Stimulated activated CD4-positive, alpha-beta T cell treated with anti-CD3 and anti-CD28 coated beads, TNF-alpha, amount 100 ng/mL, for 24 hours (primary cell): ENCODE data around the gene MIOX.

Source experiments
- DNase-seq, 3 experiments: peaks; one replicate each; pipeline ENCODE4 v3.0.0-alpha.2; 2020; ENCODE audit warnings: low read depth in 3 of 3

The MIOX gene

DNA sequence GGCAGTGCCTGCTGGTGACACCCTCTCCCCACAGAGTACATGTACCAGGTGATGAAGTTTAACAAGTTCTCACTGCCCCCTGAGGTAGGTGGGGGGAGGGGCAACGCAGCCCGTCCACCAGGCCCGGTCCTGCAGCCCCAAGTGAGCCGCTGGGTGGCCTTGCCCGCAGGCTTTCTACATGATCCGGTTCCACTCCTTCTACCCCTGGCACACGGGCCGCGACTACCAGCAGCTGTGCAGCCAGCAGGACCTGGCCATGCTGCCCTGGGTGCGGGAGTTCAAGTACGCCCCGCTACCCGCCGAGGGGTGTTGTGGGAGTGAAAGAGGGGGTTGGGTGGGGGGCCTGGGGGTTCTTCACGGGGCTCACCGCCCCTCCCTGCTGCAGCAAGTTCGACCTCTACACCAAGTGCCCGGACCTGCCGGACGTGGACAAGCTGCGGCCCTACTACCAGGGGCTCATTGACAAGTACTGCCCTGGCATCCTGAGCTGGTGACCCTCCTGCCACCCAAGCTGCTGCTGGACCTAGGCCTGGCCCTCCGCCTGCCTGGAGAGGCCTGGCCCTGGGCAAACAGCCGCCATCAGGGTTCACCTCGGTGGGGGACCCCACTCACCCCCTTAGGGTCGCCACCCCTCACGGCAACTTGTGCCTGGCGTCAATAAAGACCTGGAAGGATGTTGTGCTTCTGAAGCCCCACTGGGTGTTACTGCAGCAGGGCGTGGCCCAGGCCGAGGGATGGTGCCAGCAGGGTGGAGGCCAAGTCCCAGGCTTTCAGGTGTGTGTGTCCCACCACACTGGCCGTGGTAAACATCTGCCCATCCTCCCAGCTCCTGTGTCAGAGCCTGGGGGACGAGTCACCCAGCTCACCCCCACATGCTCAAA is 2.9 kb downstream of the MIOX start:
- DNase-seq = no peak

DNA sequence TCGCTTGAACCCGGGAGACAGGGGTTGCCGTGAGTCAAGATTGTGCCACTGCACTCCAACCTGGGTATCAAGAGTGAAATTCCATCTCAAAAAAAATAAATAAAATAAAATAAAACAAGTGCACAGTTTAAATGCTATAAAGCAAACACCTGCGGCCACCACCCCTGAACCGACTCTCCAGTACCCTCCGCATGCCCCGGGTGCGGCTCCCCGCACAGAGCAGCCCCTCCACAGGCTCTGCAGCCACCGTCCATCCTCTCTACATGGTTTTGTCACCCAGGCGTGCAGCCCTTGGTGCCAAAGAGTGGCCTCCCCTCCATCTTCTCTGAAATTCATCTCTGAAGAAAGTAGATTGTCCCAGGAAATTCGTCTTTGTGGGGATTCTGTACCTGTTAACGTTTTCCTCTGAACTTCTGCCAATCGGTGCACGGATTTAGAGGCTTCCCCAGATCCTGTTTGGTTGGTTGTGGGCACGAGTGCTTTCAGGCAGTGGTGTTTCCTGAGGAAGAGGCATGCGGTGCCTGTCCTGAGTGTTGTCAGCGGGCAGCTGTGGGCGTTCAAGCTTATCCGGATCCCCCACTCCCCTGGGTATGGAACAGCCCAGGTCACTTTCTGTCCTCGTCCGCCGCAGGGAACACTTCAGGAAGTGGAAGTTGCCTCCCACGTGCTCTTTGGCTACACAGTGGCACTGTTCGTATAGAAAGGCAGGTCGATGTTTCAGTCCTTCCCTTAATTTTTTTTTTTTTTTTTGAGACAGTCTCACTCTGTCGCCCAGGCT is 4.1 kb downstream of the MIOX start:
- peak in 1 of 3 experiments; percentile 31 for DNase-seq

DNA sequence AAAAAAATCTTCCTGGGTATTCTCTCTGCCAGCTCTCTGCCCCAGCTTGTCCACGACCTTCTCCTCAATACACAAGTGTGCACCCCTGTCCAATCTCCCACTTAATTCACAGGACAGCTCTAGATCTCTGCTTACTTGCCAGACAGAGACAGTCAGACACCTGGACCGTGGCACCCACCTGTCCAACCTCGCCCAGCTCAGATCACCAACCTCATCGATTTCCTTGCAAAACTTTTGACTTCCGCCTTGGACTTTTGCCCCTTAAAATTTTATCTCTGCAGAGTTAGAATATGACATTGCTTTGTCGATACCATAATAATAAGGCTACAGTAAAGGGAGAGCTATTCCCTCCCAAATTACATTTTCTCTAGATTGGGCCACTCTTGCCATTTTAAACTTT is 10.4 kb downstream of the MIOX start:
- no peak for DNase-seq

DNA sequence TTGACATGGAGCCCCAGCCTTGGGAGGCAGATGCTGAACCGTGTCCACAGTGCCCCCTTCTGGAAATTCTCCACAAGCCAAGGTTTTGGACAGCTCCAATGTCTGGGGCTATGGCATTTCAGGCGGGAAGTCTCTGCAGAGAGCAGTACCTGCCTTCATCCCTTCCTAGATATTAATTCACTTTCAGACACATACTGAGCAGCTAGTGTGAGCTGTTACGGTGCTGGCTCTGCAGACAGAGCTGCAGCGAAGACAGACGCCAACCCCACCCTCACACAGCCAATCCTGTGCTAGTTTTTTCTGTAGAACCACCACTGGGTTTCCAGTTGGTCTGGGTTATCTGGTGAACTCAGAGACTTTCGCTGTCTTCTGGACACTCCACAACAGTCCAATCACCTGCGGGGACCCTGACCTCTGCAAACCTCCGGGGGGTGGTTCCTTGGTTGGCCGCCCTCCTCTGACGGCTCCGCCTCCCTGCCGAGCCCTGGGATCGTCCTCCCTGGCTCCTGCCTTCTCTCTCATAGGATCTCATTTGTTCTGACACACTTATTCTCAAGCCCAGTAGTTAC is 11.7 kb downstream of the MIOX start:
- peak; percentile 33 to 67 (median 56) for DNase-seq

DNA sequence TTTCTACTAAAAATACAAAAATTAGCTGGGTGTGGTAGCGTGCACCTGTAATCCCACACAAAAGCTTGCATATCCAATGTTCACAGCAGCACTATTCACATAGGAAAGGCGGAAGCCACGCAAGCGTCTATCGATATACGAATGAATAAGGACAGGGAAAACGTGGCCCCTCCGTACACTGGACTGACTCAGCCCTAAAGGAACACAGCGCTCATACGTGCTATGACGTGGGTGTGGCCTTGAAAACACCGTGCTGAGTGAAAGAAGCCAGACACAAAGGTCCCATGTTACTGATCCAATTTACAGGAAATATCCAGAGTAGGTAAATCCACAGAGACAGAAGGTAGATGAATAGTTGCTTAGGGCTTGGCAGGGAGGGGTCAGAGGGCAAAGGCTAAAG is 13.8 kb downstream of the MIOX start:
- DNase-seq = no peak

DNA sequence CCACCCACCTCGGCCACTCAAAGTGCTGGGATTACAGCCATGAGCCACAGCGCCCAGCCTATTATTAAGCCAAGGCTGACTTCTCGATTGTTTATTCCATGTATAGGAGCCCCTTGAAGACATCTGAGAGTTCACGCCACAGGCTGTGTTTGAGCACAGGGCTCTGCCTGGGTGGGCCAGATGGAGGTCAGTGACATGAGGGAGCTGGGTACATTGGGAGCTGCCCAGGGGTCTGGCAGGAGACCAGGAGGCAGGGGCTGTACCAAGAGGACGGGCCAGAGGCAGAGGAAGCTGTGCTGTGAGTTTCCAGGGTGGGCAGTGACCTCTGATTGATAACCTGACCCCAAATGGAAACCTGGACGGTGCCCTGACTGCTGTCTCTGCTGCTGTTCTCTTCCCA is 15.4 kb downstream of the MIOX start:
- DNase-seq = no peak

DNA sequence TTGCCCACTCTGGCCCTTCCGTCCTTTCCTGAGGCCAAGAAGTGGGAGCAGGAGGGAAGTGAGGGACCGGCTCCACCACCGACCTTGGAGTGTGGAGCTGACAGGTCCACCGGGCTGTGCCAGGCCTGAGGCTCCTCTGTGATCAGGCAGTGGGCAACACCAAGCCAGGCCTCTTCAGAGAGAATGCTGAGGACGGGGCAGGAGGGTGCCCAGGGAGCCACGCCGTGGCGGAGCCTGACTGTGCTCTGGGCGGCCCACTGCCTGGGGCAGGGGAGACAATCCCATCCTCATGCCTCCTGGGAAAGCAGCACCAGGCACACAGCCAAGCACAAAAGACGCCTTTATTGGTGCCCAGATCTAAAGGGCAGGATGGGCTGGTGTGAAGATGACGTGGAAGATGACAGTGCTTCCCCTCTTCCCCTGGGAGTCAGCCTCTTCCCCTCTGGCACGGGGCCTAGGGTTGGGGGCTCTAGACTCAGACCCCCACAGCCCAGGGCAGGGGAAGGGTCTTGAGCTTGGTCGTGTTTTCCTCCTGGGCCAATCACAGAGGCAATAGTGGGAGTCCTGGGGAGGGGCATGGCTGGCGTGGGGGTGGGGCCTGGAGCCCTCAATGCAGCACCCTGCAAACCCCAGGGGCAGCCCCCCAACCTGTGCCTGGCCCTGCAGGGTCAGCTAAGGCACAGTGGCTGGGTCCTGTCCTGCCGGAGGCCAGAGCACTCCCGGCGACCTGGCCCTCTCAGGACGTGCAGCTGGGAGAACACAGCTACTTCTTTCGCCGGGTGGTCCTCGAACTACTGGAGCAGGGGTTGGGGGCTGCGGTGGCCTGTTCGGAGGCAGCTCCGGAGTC is 16.2 kb downstream of the MIOX start:
- no peak for DNase-seq

DNA sequence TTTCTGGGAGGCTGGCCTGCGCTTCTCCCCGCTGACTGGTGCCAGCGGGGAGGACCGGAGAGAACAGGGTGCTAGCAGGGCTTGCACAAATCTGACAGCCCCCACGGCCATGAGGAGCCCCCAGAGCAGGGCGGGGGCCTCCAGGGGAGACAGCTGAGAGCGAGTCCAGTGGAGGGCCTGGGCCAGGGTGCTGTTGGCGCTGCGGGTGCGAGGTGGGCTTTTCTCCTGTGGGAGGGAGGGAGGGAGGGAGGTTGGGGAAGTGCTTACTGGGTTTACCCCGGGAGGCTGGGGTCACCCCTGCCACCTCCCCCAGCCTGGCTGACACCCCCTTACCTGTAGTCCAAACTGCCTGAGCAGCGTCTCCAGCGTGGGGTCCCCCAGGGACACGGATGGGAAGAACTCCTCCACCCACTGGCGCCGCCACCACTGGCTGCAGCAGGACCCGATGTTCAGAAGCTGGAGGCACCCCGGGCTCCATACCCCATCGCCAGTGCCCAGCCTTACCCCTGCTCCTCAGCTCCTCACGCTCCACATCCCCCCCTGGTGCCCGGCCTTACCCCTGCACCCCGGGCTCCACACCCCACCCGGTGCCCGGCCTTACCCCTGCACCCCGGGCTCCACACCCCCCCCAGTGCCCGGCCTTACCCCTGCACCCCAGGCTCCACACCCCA is 17.0 kb downstream of the MIOX start:
- no peak for DNase-seq

DNA sequence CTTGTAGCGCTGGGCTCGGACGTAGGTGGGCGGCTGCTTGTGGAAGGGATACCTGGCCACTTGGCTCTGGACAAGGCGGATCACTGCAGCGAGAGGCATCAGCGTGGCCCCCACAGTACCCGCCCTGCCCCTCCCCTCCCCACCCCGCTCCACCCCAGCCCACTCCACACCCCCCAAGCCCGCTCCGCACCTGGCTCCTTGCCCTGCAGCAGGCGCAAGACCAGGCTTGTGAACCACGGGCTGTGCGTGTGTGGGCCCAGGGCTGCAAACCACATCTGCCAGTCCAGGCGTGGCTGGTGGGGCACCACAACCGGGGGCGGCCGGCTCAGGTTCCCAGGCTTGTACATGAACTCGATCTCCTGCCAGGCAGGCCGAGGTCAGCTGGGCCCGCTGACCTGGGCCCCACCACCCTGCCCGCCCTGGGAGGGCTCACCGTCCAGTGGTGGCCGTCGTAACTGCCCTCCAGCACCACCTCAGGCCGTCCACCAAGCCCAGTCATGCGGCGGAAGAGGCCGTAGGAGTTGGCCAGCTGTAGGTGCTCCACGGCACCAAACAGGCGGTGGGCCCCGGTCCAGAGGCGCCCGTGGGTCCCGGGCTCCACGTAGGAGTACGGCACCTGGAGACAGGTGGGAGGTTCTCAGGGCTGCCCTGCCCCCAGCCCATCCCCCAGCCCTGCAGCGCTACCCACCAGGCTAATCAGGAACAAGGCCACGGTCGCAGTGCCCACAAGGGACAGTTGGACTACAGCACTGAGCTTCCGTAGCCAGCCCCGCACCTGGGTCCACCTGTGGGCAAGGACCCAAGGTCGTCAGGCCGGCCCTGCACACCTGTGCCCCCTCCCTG is 17.9 kb downstream of the MIOX start:
- no peak for DNase-seq

DNA sequence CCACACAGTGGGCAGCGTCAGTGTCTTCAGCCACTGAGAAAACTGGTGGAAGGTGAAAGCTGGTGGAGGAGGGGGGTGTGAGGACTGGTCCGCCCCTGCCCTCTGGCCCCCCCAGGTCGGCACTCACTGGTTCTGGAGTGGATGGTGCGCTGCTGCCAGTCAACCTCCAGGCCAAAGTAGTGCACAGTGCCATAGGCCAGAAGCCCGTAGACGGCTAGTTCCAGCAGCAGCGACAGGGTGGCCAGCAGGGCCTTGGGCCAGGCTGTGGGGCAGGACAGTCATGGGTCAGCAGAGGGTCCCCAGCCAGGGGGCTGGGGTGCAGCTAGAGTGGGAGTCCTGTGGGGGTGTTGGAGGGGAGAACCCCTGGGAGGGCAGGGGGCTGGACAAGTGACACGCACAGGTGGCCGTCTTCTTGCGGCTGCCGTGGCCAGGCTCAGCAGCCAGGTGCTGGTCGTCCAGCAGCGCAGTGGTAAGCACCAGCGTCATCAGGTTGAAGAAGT is 18.7 kb downstream of the MIOX start:
- no peak for DNase-seq

DNA sequence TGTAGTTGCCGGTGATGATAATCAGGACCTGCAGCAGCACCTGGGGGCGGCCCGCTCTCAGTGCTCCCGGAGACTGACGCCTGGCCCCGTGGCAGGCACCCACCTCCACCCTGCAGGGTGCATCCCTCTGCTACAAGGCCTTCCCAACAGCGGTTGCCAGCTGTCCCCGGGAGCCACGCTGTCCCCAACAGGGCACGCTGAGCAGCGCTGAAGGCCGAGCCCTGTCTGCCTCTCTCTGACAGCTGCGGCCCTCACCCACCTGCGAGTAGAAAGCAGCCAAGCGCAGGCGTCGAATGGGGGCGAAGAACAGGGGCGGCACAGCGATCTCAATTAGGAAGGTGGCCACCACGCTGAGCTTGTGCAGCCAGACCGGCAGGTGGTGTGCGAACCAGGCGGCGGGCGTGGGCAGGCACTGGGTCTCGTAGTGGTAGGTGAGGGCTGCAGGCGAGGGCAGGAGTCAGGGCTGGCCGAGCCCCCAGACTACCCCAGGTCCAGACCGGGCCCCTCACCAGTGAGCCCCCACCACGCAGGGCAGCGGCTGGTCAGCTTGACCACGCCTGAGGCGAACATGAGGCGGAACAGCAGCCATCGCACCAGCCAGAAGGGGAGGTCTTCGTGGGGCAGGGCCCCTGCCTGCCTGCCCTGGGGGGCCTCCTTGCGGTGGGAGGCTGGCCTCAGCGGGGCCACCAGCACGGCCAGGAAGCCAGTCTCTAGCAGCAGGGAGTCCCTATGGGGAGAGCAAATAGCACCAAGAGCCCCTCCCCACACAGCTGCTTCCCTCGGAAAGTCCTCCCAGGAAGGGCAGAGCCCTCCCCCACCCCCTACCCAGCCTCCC is 19.3 kb downstream of the MIOX start:
- DNase-seq = no peak

DNA sequence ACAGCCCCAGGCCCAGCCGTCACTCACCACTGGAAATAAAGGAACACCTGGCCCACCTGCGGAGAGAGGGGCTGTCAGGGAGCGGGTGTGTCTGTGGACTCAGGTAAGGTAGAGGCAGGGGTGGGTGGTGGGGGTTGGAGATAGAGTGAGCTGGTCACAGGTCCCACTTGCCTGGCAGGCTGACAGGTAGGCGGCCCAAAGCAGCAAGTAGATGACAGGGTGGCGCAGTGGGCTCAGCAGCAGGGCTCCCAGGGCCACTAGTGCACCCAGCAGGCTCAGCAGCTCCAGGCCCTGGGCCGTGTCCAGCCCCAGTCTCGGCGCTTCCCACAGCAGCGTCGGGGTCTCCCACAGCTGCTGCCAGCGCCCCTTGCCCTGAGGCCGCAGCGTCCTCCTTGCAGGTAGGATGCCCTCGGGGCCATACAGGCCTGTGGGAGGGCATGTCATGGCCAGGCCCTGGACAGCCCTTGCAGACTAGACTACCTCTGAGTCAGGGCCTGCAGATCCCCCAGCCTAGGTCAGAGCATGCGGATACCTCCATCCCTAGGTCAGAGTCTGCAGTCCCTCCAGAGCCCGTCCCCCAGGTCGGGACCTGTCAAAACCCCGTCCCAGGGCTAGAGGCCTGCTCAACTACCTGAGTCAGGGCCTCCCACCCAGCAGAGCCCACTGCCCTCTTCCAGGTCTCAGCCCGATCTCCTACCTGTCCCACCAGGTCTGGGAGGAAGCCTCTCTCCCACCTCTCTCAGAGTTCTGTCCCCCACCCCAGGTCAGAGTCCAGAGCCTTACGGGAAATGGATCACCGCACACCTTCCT is 20.2 kb downstream of the MIOX start:
- DNase-seq = no peak

DNA sequence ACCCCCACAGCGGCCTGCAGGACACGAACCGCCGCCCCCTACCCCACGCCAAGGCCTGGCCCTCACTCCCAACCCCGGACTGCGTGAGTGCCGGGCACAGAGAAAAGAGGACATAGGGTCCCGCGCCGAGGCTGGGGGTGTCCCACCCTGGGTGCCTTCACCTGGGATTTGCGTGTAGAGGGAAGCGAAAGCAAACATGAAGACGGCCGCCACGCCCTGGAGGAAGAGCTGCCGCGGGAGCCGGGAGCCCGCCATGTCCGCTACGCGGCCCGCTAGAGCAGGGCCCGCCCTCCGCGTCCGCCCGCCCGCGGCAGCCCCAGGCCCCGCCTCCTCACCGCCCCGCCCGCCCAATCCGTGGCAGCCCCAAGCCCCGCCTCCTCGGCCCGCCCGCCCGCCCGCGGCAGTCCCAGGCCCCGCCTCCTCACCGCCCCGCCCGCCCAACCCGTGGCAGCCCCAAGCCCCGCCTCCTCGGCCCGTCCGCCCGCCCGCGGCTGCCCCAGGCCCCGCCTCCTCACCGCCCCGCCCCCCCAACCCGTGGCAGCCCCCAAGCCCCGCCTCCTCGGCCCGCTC is 20.8 kb downstream of the MIOX start, which contains the start of gene LMF2:
Gene LMF2, minus strand, starts transcription at position 282 of the 570 bp plus-strand sequence. Its CDS starts 27 bp downstream, at position 255.
- DNase-seq = peak; percentile 89 to 93 (median 91)

DNA sequence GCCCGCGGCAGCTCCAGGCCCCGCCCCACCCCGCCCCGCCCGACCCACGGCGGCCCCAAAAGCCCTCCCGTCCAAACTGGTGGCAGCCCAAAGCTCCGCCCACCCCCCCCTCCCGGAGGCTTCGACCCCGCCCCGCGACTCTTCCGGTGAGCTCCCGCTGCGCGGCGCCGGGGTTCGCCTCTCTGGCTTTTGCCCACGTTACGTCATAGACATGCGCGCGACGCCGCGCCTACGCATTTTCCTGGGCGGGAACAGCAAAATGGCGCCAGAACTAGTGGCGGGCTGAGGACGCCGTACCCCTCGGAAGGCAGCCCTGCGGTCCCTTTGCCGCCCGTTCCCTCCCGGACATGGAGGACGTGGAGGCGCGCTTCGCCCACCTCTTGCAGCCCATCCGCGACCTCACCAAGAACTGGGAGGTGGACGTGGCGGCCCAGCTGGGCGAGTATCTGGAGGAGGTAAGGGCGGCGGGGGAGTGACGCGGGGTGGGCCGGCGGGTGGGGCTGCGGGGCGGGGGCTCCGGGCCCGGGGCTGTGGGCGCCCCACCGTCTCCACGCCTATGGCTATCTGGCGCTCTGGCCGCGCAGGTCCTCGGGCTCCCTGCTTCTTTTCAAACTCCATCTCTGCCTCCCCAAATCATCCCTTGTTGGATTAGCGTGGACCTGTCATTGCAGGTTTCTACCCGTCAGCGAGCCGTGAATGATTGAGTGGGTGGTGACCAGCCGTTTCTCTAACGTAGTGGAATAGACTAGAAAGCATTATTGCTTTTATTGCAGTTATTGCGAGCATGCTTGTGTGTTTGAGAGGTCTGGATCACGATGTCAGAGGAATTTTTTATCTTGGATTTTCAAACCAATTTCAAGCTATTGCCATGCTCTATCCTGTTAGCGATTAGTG is 21.6 kb downstream of the MIOX start, which contains the start of gene NCAPH2:
Gene NCAPH2, plus strand, starts transcription at position 234 of the 894 bp plus-strand sequence. Its CDS starts 114 bp downstream, at position 348.
- peak; percentile 97 to 99 (median 97) for DNase-seq

DNA sequence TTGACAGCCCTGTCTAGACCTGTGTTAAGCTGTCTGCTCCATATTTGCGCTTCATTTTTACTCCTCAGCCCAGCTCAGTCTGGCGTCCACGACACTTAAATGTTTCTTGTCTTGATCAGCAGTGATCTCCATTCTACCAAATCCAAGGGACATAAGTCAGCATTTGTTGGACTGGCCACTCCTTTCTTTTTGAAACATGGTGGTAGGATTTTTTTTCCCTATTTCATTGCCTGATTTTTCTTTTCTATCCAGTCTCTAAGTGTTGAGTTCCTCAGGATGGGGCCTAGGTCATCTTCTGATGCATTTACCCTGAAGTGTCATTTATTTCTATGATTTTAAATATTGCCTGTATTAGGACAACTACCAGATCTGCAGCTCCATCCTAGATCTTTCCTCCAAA is 22.2 kb downstream of the MIOX start:
- DNase-seq = no peak

DNA sequence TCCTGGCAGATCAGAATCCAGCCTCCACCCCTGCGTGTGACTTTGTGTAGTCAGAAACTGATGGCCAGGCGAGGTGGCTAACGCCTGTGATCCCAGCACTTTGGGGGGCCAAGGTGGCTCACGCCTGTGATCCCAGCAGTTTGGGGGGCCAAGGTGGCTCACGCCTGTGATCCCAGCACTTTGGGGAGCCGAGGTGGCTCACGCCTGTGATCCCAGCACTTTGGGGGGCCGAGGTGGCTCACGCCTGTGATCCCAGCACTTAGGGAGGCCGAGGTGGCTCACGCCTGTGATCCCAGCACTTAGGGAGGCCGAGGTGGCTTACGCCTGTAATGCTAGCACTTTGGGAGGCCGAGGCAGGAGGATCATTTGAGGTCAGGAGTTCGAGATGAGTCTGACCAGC is 26.5 kb downstream of the MIOX start:
- DNase-seq = no peak

DNA sequence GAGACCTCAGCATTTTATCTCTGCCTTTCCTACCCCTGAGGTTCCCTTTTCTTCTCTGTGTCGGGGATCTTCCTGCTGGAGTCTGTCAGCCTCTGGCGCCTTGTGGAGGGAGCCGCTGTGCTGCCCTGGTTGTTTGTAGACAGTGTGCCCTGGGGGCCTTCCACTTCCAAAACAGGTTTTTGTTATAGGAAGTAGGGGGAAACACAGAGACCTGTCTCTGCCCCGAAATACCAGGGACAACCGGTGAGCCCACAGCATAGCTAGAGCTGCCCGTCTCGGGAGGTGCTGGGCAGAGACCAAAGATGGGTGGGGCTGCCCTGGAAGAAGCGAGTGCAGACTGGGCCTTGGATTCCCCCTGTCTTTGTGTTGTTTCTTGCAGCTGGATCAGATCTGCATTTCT is 29.4 kb downstream of the MIOX start:
- no peak for DNase-seq
